Activated T-helper 1 cell treated with Interleukin-2 at 50 U/mL for 16 hours (primary cell): Measurements from ENCODE around the gene RFX2.
"Not testable (repeated sequence)": the region's sequence is repeated elsewhere in the genome, so short reads cannot be mapped to it uniquely, and the experiment has no call there.

Source experiments
- DNase-seq: peaks from one replicate; pipeline ENCODE4 v3.0.0-alpha.2; 2020; ENCODE audit warnings: low read depth

The RFX2 gene

DNA sequence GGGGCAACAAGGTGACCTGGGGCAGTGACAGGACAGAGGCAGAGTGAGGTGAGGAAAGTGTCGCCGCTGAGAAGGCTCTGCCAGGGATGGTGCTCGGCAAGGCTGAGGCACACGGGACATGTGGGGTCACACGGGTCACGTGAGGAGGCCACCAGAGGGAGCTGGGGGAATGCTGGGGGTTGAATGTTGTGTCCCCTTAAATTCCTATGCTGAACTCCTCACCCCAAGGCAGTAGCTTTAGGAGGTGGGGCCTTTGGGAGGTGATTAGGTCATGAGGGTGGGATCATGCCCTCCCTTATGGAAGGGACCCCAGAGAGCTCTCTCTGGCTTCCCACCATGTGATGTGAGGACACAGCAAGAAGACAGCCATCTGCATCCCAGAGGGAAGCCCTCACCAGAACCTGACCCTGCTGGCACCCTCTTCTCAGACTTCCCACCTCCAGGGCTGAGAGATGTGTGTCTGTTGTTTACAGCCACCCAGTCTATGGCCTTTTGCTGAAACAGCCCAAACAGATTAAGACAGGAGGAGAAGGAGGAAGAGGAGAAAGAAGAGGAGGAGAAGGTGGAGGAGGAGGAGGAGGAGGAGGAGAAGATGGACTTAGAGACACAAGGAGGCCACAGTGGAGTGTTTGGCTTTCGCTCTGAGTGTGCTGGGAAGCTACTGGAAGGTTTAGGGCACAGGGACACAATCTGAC lies 35.4 kb downstream of the RFX2 start:
- DNase-seq, result no peak

DNA sequence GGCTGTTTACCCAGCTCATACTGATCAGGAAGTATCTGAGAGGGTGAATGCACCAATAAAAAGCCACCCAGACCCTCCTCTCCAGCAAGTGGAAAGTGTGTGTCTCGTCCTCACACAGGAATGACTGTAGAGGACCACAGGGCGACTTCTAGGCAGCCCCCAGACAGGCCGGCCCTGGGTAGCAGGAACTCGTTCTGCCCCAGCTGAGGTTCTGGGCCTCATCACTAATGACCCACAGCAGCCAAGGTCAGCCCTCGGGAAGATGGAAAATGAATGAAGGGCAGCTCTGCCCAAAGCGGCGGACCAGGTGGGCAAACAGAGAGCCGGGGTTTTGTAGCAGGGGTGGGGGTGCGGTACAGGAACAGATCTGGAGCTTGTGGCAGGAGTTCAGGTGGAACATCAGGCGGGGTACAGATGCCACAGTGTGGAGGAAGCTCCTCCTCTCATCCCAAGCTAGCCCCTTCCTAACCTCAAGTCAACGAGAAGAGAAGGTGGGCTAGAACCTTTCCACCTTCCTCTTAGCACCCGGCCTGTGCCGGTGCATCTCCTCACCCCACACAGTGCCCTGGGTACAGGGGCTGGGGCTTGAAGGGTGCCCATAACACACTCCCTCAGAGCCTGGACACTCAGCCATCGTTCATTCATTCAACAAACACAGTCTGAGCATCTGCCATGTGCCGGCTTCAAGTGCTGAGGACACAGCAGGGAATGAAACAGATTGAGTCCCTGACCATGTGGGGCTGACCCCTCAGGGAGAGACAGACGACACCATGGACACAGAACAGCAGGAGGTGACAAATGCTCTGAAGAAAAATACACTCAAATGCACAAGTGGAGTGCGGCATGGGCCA lies 36.2 kb downstream of the RFX2 start:
- DNase-seq, result no peak

DNA sequence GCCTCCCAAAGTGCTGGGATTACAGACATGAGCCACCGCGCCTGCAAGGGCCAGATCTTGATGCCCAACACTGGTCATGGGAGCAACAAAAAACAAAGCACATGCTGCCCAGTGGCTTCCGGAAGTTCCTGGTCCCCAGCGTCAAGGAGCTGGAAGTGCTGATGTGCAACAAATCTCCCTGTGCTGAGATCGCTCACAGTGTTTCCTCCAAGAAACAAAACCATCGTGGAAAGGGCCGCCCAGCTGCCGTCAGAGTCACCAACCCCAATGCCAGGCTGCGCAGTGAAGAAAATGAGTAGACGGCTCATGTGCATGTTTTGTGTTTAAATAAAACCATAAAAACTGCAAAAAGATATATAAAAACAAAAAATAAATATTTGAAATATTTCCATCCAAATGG lies 37.1 kb downstream of the RFX2 start:
- not testable (repeated sequence) for DNase-seq

DNA sequence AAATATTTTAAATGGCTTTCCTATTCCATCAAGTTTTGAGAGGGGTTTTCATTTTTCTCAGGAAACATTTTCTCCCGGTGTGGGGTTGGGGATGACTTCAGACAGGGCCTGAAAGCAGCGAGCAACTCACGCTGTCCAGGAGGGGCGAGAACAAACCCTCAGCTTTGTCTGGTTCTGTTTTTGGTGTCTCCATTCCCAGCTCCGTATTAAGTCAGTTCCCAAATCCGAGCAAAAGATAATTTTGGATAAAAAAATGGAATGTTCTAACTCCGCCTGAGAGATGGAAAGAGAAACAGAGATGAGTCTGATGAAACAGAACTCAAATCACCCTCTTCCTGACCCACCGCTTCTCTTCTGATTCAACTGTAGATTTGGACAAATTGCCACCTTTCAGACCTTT lies 38.4 kb downstream of the RFX2 start:
- no peak for DNase-seq

DNA sequence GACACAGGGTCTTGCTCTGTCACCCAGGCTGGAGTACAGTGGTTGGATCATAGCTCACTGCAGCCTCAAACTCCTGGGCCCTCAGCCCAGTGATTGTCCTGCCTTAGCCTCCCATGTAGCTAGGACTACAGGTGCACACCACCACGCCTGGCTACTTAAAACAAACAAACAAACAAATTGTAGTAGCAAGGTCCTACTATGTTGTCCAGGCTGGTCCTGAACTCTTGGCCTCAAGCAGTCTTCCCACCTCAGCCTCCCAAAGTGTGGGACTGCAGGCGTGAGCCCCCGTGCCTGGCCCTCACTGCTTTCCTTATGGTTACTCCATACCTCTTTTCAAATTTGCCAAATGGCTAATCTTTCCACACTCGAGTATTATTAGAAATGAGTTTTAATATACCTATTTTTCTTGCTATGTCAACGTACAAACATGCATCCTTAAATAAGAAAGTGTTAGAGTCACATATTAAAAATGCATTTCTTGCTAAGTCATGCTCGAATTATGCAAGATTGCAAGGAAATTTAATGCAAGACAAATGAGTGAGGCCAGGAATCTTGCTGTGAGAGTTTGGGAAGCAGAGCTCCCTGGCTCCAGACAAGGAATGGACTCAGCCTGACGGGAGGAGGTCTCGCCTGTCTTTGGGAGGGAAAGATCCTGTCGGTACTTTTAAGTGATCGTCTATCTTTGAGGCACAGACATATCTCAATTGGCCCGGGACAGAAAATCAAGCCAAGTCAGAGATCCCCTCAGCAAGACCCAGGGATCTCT lies 39.4 kb downstream of the RFX2 start:
- DNase-seq, result no peak

DNA sequence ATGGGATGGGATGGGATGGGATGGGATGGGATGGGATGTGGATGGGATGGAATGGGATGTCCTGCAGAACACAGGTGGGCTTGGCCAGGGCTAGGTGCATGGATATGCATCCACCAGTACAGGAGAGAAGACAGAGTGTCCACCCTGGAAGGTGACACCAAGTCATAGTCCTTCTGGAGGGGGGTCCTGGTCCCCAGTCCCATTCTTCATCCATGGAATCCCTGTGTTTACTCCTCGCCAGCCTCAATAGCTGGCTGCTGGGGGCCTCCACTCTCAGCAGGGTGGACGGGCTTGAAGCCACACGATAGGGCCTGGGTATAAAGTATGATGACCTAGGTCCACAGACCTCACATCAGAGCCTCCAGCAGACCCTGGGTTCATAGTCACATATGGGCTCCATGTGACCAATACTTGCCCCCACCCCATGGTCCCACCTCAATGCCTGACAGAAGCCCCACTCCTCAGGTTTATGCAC lies 40.1 kb downstream of the RFX2 start:
- DNase-seq, result no peak

DNA sequence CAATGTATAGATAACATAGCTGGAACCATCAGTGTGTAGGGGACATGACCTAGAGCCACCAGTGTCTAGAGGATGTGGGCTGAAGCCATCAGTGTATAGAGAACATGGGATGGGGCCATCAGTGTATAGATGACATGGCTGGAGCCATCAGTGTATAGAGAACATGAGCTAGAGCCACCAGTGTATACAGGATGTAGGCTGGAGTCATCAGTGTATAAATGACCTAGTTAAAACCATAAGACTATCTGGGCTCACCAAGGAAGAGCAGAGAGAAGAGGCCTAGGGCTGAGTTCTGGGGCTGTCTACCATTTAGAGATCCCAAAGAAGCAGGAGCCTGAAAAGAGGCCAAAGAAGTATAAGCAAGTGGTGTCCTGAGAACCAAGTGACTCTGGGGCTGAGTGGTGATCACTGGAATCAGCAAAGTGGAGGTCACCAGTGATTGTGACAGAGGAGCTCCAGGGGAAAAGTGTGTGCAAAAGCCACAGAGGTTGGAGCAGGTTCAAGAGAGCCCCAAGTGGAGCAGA lies 41.0 kb downstream of the RFX2 start:
- no peak for DNase-seq

DNA sequence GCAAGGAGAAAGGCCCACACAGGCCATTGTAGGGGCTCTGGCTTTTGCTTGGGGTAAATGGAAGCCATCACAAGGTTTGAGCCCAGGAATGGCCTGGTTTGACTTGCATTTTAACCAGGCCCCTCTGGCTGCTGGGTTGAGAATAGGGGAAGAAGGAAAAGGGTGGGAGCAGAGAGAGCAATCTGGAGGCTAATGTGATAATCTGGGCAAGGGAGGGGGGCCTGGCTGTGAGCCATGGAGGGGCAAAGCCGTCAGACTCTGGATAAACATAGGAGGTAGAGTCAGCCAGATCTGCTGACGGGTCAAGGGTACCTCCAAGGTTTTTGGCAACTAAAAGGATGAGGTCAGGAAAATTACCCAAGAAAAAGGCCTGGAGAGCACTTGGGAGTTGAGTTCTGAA lies 41.6 kb downstream of the RFX2 start:
- no peak for DNase-seq

DNA sequence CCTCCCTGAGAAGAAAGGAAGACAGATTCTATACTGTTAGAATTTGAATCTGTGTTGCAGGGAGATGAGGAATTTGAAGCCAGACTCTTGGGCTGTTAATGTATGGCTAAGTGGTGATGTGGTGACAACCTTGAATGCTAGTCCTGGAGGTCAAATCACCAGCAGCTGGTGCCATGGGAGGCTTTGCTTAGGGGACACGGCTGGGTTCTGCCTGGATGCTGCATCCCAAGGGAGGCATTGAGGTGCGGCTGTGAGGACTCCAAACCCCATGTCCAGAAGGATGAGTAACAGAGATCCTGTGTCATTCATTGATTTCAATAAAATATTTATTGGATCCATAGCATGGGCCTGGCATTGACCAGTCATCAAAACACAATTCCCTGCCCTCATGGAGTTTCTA lies 42.3 kb downstream of the RFX2 start:
- no peak for DNase-seq

DNA sequence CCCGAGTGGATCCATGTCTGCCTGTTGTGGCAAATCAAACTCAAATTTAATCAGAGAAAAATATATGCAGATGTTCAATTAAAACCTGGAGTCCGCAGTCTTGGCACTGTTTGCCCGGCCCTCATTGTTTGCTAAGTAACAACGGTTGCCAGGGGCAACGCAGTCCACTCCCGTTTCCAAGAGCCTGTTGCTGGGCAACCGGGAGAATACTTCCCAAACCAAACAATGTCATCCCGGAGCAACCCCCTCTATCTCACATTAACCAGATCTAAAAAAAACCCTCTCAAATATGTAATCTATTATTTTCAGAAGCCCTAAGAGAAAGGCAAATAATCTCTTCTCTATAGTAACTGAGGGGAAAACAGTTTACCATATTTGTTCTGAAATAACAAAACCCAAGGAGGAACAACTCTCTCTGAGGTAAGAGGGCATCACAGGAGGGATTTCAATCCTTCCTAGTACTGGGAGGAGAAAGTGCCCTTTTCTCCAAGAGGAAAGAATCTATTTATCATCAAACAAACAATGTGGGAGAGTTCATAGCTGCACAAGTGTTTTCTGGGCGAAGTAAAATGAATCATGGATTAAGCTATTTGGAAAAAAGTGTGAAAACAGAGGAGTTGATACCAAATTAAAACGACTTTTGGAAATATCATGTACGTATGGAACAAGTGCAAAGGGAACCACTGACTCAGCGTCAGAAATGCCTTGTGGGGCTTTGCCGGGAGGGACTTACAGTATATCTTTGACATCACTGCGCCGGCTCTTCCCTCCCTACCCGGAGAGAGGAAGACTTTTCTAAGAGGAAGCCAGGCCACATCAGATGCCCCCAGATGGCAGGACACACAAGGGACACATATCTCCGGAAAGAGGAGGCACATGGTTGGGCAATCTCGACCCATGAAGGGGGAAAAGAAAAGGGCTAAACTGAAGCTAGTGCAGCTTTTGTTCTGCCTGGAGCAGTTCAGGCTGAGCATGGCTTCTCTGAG lies 43.3 kb downstream of the RFX2 start:
- DNase-seq, result no peak

DNA sequence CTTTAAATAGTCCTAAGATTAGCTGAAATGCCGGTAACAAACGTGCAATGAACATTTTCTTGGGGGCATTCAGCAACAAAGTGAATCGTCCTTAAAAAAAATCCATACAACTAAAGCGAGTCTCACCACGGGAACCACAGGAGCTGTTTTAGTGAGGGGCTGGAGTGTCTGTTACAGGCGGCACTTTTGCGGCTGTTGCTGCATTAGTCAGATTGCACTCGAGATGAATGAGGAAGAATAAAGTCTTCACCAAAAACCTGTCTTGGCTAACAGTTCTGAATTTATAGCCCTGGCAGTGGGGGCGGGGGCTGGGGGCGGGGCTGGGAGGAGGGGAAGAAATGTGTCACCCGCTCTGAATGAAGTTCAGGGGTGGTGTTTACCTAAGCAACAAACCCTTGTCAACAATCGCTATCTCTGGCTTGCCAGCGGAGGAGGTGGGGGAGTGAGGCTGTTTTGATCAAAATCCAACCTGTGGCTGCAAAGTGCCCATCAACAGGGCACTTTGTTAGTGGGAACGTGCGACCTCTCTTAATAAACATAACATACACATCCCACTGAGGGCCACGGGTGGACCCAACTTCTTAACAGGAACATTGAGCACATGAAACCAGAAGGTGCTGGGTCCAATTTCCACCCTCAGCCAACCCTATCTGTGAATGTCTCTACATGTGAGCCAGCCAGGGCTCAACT lies 44.5 kb downstream of the RFX2 start:
- DNase-seq, result peak; percentile 28

DNA sequence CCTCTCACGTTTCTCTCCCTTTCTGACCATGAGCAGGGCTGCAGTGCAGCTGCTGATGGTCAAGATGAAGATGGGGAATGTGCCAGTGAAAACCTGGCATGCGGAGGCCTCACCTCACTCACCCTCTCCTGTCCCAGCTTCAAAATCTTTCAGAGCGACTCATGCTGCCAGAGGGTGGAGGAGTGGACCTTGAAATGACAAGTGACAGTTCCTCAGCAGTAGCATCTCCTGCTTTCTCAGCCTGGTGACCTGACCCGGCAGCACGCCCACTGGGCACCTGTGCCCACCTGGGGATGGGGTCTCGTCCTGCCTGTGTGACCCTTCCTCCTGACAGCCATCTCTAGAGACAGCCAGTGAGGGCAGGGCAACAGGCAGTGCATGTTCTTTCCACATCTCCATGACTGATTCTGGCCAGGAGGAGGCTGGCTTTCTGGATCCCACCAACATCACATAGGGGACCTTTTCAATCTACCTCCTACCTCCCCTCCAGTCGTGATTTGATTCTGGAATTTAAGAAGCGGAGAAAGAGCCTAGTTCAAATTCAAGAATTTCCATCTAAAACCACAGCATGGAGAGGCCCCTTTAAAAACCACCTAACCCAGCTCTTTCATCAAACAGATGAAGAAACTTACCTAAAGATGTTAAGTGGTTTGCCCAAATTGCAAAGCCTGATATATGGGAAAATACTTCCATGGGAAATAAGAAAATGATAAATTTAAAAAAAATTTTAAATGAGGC lies 45.8 kb downstream of the RFX2 start:
- no peak for DNase-seq

DNA sequence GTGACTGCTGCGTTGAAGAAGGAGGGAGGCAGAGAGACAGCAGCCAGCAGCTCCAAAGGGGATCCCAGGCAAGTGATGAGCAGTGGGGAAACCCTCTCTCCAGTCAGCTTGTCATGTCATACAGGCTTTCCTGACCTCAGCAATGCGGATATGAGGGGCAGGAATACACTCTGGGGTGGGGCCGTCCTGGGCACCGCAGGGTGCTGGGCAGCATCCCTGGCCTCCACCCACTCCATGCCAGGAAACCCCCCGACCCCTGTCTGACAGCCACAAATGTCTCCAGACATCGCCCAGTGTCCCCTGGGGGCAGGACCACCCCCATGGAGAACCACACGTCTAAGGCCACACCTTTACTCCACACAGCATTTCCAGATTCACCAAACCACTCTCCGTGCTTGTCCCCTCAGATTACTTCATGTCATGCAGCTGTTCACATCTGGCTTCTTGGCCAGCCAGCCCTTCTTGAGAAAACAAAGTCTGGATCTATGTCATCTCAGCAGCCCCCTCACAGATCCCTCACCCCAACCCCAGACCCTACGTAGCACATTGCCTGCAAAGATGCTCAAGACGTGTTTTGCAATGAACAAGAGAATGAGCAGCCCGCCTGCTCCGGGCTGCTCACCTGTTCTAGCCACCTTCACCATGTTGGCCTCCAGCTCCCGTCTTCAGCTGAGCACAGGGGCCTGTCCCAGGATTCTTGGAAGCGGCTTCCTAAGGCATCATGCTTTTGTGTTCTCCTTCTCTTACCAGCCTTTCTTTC lies 46.5 kb downstream of the RFX2 start:
- DNase-seq, result no peak

DNA sequence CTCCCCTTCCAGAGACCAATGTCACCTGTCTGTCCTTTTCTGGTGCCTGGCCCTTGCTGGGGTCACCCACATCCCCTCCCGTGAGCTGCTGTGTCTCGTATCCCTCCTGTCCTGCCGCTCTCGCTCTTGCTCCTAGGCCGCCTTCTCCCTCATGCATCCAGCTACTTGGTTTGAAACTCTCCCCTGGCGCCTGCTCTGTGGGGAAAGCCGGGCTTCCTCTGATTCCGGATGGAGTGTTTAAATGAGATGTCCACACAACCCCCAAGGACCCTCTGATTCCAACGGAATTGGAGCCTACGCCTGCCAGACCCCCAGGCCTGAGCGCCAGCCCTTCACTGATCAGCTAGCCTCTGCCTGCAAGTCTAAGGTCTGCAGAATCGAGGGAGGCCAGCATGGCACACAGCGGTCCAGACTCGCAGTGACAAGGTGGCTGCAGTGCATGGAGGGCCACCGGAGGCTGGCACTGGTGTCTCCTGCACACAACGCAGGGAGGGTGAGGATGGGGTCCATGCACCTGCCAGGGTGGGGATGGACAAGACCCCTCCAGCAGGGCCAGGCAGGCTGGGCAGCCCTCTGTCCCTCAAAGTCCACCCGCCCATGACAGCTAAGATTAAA lies 47.2 kb downstream of the RFX2 start:
- no peak for DNase-seq

DNA sequence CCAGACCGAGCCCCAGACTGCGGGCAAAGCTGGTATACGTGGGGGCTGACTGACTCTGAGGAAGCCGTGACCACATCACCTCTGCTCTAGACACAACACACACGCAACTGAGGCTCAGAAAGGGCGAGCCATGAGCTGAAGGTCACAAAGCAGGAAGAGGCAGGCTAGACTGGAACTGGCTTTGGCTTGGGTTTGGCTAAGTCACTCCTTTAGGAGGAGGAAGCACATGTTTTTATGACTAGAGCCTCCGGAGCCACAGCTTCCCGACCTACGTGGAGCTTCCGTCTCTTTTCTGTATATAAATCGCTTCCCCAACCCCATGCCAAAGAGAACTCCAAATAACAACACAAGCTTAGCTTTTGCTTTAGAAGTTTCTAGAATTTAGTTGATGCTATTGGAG lies 48.0 kb downstream of the RFX2 start:
- peak; percentile 23 for DNase-seq

DNA sequence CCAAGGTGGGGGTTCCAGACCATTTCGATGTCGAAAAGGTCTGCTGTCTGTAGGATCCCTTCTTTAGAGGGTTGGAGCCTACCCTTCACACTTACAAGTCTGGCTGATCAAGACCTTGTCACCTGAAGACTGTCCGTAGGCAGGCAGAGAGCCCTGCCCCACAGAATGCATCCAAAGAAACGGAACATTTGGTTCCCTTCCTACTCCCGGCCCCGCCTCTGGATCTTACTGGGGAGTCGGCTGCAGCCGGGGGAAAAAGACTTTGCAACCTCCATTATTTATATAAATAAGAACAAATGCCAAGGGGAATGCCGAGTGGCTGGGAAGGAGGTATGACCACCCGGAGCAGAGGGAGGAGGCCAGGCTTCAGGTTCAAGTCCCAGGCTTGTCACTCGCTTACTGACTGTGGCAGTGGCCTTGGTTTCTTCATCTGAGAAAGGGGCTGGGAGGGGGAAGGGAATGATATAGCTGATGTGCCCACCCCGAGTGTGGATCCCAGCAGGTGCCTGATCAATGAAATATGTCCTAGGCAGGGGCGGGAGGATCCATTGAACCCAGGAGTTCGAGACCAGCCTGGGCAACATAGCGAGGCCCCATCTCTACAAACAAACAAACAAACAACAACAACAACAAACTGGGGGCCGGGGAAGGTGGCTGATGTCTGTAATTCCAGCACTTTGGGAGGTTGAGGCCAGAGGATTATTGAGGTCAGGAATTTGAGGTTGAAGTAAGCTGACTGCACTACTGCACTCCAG lies 48.7 kb downstream of the RFX2 start:
- DNase-seq, result no peak

DNA sequence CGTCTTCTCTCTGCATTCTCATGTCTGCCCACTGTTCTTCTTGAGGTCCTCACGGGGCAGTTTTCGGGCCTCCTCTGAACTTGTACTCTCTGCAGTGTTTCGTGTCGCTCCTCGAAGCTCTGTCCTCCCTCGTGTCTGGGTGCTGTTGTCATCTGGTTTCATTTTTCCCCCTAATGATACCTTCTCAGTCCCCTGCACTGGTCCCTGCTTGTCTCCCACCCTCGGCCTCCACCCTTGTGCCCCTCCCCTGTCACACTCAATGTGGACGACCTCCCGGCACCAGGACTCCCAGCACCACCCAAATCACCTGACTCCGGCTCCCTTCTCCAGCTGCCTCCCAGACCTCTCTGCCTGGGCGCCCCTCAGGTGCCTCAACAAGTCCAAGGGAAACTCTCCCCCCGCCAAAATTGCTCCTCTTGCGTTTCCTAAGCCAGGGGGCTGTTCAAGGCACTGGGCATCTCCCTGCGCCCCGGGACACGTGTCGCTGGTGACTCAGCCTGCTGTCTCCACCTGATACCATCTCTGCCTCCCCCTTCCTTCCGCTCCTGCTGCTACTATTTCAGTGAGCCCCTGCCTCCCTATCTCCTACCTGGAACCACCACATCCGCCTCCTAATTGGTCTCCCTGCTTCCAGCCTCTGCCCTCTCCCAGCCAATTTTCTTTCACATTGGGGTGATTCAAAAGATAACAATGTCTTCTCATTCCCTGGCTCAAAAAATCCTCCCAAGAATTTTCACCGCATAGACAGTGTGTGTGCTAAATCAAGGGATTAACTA lies 49.5 kb downstream of the RFX2 start:
- DNase-seq, result peak; percentile 30
